Measurements from ENCODE around the gene BMP8A.
A peak's percentile ranks its signal among the peaks of the same experiment; 100 is the strongest.
"Not testable (repeated sequence)": the region's sequence is repeated elsewhere in the genome, so short reads cannot be mapped to it uniquely, and the experiment has no call there.

The BMP8A gene

GRCh38 chr1:39484564-39484963 lies 6.9 kb upstream of the BMP8A start:
- no peak for DNase-seq

- no peak for DNase-seq
These were observed 6.2 kb upstream of the BMP8A start for GRCh38 chr1:39485046-39485803.

GRCh38 chr1:39488012-39488545 lies 3.4 kb upstream of the BMP8A start:
- DNase-seq, result peak; percentile 95

DNA sequence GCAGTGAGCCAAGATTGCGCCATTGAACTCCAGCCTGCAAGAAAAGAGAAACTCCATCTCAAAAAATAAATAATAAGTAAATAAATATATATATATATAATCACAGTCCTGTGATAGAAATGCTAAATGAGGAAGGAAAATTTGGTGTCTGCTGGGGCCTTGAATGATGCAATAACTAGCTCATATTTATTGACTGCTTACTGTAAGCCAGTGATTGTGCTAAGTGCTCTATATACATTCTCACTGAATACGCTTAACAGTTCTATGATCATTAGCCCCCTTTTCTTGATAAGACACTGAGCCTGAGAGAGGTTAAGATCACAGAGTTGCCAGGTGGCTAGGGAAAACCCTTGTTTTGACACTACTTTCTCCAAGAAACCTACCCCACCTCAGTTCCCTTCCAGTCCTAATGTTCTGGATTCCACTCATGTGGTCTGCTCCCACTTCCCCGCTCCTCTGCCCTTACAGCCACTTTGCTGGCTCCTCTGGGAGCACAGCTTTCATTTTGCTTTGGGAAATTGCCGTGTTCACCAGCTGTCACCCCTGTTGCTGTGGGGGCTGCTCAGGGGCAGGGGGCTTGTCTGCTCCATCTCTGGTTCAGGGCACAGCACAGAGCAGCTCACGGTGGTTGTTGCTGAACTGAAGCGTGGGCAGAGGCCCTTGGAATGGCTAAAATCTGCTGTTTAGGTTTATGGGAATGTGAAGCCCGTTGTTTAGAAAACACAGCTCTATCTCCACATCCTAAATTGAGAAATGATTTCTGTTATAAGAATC lies 2.5 kb upstream of the BMP8A start:
- peak; percentile 71 for DNase-seq

DNA sequence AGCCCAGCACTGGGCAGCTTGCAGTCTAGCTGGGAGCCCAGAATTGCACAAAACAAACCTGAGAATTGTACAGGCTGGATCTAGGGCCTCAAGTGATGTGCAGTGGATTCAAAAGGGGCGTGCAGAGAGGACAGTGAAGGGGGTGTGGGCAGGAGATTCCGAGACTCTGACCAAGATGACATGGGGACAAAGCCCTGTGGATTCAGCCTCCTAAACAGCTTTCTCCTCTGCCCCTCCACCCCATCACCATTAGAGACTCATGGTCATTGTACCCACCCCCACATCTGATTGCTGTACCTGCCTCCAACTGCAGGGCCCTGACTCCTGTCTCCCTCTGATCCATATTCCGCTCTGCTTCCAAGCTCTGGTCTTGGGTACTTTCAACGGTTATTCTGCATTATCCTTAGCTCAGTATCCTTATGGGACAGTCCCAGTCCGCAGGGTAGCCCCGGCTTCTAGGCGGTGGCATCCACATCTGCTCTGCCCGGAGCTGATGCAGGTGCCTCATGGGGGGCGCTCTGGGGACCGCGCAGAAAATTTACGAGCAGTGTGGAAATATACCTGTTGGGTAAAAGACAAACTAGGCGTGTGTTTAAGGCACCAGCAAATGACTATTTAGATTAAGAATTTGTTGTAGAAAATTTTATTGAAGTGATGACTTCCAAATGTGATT lies 1.7 kb upstream of the BMP8A start:
- no peak for DNase-seq

GRCh38 chr1:39490596-39491145 lies 765 bp upstream of the BMP8A start:
- no peak for DNase-seq

- DNase-seq, result not testable (repeated sequence)
These were observed 944 bp downstream of the BMP8A start for GRCh38 chr1:39492118-39493042.

DNA sequence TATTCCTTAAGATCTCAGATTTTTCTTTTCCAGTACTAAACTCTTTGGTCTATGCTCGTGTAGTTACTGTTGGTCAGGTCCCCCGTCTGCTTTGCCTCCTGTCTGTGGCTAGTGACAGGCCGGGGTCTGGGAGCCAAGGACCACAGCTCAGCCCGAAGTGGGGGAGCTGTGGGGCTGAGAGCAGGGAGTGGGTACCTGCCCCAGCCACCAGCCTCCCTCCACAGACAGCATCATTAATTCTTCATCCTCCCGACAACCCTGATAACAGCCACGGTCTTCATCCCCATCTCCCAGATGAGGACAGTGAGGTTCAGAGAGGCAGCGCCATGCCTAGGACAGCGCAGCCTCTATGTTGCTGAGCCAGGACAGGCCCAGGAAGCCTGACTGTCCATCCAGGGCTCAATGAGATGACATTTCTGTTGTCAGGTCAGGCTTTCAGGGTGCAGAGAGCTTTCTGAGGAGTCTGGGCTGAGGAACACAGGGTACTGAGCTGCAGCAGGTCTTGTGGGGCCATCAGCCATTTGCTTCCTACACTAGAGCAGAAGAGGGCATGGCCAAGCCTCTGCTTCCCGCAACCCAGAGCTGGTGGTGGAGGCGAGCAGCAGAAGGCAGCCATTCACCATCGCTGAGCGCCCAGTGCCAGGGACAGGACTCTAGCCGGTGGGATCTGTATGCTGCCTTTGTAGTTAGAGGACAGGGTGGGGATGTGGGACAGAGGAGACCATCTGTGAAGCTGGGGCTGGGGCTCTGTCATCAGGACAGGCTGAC lies 1.8 kb downstream of the BMP8A start:
- not testable (repeated sequence) for DNase-seq

GRCh38 chr1:39494671-39495410 lies 3.4 kb downstream of the BMP8A start:
- DNase-seq, result no peak

DNA sequence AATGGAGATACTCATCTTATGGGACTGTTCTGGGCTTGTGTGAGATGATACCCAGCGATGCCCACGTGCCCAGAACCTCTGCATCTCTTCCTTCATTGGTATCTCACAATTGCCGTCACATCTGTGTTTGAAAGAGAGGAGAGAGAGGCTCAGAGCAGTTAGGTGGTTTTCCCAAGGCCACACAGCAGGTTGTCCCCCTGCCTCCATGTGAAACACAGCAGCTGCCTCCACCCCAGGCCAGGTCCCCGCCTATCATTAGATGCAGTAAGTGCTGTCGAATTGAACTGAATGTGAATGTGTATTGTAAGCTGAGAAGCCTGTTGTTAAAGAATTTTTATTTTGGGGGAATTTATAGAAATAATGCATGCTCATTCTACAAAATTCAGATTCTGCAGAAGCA lies 5.1 kb downstream of the BMP8A start:
- not testable (repeated sequence) for DNase-seq

GRCh38 chr1:39497585-39497984 lies 6.1 kb downstream of the BMP8A start:
- DNase-seq, result no peak

DNA sequence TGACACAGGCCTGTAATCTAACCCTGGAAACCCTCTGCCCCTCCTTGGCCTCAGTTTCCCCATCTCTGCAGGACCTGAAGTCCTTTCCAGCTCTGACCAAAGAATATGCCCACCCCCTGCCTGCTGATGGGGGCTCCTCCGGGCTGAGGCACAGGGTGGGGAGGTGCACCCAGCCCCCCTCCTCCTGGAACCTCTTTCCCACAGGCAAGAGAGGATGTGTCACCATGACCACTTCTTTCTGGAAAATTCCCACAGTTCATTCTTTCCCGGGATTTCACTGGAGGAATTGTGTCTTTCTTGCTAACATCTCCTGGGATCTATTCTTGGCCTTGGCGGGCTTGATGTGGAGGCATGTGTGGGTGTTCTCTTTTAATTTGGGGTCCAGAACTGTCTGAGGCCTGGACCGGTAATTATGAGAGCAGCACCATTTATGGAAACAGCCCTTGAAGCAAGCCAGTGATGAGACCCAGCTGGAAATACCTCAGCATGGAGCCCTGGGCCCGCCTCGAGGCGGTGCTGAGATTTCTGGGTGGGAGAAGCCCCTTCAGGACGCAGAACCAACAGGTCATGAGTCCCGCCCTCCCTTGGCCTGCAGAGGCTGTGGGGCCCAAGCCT lies 6.8 kb downstream of the BMP8A start:
- not testable (repeated sequence) for DNase-seq

DNA sequence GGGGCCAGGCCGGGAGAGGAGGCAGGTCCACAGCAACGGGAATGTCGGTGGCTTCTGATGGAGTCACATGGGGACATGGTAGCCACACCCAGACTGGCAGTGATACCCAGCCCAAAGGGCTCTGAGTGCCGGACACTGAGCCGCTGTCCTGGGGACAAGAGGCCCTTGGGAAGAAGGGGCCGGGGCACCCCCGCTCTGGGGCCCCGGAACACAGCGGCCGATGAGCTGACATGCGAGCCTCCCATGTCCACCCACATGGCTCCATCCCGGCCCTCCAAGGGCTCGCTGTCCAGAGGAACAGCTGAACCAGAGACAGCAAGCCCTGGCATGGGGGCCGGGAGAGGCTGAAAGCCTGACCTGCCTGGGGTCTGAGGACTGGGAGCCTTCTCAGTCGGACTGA lies 7.4 kb downstream of the BMP8A start:
- not testable (repeated sequence) for DNase-seq

- no peak for DNase-seq
These were observed 8.2 kb downstream of the BMP8A start for GRCh38 chr1:39499668-39500067.

DNA sequence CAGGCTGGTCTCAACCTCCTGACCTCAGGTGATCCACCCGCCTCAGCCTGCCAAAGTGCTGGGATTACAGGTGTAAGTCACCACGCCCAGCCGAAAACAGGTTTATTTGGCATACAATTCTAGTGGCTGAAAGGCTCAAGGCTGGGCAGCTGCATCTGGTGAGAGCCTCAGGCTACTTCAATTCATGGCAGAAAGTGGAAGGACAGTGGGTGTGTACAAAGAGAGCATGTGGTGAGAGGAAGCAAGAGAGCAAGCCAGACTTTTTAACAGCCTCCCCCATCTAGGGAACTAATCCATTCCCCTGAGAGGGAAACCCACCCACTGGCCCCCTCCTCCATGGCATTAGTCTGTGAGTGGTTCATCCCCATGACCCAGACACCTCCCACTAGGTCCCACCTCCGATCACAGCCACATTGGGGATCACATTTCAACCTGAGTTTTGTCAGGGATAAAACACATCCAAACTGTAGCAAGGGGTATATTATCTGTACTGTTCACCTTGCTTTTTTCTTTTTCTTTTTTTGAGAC lies 9.5 kb downstream of the BMP8A start:
- no peak for DNase-seq

- DNase-seq, result no peak
These were observed 10.2 kb downstream of the BMP8A start for GRCh38 chr1:39501666-39502065.

- DNase-seq, result not testable (repeated sequence)
These were observed 13.0 kb downstream of the BMP8A start for GRCh38 chr1:39504436-39504835.

GRCh38 chr1:39505289-39505688 lies 13.9 kb downstream of the BMP8A start:
- no peak for DNase-seq

DNA sequence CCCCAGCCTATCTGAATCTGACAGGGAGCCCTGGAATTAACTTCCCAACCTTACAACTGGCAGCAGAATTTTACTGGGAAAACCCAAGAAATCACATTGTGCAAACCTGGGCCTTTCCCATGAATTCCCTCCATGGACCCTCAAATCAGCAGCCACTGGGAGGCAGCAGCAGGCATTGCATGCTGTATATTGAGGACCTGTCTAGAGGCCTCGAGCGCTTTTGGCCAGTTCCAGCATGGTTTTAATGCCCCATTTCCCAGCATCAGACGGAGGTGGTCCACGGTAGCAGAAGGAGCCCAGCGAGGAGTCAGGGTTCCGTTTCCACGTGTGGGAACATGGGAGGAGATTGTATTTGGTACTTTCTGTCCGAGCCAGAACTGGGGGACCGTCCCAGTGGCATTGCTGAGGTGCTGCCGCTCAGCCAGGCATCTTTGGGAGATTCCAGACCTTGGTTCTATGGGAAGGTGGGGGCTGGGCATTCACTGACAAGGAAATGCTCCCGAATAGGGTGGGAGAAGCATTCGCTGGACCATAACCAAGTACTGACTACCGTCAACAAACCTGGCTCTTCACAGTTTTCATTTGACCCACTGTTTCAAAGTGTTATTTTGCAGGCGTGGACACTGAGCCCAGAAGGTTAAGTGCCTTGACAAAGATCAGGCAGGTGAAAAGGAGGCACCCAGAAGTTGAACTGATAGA lies 15.9 kb downstream of the BMP8A start:
- DNase-seq, result no peak

All from MV-4-11 (cell line).